Measurements from ENCODE around the gene APOL6. TPM values are rescaled to one million over a fixed set of nuclear protein-coding genes. Genes with fewer than 3 reads are reported as not detected.

The APOL6 gene, protein sequence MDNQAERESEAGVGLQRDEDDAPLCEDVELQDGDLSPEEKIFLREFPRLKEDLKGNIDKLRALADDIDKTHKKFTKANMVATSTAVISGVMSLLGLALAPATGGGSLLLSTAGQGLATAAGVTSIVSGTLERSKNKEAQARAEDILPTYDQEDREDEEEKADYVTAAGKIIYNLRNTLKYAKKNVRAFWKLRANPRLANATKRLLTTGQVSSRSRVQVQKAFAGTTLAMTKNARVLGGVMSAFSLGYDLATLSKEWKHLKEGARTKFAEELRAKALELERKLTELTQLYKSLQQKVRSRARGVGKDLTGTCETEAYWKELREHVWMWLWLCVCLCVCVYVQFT
- total RNA-seq (2022; extraction: Qiagen RNA extraction) = 1.1 to 1.7 TPM (median 1.2 TPM) in 5 replicates

DNA sequence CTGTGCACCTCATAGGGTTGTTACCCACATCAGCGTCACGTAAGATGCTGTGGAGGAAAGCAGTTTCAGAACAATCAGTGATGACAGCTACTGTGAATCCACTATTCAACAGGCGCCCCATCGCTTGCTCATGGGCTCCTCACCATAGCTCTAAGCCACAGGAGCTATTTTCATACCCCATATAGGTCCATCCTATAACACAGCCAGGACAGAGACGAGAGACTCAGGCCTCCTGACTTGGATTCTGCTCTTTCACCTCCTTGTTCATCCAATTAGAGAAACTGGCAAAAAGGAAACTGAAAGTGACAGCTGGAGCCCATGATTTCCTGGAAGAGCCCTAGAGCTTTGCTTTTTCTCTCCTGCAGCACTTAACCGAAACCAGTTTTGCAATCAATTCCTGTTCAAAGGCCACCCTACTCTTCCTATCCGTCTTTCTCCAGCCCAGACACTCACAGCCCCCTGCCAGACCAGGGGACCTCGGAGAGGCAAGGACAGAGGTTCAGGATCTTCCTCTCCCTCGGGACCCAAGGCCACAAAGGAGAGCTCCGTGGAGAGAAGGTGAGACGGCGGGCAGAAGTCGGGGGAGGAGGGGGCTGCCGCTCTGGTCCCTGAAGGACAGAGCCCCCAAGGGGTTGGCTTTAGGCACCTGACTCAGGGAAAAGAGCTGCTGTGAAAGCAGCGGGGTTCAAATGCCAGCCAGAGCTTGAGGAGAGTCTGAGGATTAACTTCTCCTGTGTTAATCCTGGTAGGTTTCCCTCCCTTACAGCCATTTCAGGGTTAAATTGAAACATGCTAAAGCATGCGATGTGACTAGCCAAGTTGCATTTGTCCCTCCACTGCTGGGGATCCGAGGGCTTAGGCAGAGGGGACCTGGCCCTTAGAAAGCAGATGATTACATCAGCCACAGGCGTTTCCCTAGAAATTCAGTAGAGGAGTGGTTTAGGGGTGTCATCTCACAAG lies at the start of gene APOL6:
Gene APOL6 (plus strand): TSS at position 381 of the 960 bp plus-strand sequence. CDS start 7,980 bp downstream, outside the sequence.

DNA sequence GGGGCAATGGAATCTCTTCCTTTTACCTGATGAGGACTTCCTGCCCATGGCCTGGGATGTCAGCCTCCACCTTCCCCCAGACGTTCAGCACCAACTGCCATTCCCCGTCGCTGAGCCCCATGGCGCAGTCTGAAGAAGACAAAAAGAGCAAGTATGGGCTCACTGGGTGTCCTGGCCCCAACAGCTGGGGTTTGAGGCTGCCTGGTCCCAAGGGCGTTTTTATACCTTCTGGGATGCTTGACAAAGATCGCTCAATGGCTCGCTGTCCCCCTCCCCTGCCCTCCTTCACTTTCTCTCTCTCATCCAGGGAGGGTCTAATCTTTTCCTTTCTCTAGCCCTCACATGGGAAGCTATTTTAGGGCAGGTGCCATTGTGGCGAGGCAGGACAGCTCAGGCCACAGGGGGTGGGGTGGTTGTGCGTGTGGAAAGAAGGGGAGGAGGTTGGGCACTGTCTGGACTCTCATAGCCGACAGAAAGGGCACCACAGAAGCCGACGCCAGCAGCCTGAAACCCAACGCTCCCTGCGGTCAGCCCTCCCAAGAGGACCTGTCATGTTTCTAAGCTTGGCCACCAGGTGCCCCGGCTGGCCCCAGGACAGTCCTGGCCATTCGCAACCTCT lies 31.0 kb upstream of the APOL6 start, which contains the start of gene MB:
Gene MB (minus strand): TSS at position 193 of the 619 bp plus-strand sequence. CDS start 72 bp downstream, at position 121.

DNA sequence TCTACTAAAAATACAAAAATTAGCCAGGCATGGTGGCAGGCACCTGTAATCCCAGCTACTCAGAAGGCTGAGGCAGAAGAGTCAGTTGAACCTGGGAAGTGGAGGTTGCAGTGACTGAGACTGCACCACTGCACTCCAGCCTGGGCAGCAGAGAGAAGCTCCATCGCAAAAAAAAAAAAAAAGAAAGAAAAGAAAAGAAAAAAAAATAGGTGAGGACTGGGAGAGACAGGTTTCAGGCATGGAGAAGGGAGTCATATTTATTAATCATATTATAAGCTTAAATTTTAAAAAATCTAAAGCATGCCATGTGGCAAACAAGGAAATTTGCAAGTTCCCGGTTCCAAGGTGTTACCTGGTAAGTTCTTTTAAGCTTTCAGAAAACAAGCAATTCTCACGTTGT lies 69.3 kb downstream of the APOL6 start, which contains the start of gene APOL5:
Gene APOL5 (plus strand): TSS at position 301 of the 400 bp plus-strand sequence. CDS start 0 bp downstream, at position 301.

Other genes with a start within 250 kb of the APOL6 start
- gene MCM5, start 248.3 kb upstream of the APOL6 start, total RNA-seq (2022; extraction: Qiagen RNA extraction) = 62.2 to 95.3 TPM (median 79.5 TPM) in 5 replicates
- 0.65 to 0.80 TPM (median 0.67 TPM) in 5 replicates for gene RASD2, start 107.6 kb upstream of the APOL6 start, total RNA-seq (2022; extraction: Qiagen RNA extraction)
- gene MB, start 31.1 kb upstream of the APOL6 start, total RNA-seq (2022; extraction: Qiagen RNA extraction) = 6.3 to 8.7 TPM (median 7.7 TPM) in 5 replicates
- not detected in 5 replicates for gene APOL5, start 69.4 kb downstream of the APOL6 start, total RNA-seq (2022; extraction: Qiagen RNA extraction)

All from A549 treated with AZD2906 at 1 μM for 4 hours (cell line).